HG02981 (cell line): ENCODE measurements around the gene FASN.
A peak's percentile ranks its signal among the peaks of the same experiment; 100 is the strongest.
"Not testable (repeated sequence)": the region's sequence is repeated elsewhere in the genome, so short reads cannot be mapped to it uniquely, and the experiment has no call there.

Experiments
- ATAC-seq: cut with Tn5 transposase; IDR thresholded peaks from one replicate; pipeline ENCODE4 v1.9.1; 2021; ENCODE audit warnings: mild to moderate bottlenecking, moderate library complexity; ENCODE audit not compliant: unreplicated experiment

The FASN gene

GRCh38 chr17:82047914-82048570 lies 50.0 kb downstream of the FASN start:
- ATAC-seq: no peak

DNA sequence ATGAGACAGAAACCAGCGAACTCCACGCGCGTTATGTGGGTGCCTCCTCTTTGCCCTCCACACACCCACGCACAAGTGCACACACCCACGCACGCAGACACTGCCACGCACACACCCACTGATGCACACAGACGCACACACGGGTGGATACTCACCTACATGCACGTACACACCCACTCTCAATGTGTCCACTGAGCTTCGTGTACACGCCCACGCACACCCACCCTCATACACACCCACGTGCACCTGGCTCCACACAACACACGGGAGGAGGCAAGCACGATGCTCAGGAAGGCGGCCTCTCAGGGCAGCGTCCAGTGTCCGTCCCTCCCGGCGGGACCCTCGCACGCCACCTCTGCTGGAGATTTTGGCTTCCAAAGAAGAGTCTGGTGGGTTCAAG lies 50.7 kb downstream of the FASN start:
- no peak for ATAC-seq

DNA sequence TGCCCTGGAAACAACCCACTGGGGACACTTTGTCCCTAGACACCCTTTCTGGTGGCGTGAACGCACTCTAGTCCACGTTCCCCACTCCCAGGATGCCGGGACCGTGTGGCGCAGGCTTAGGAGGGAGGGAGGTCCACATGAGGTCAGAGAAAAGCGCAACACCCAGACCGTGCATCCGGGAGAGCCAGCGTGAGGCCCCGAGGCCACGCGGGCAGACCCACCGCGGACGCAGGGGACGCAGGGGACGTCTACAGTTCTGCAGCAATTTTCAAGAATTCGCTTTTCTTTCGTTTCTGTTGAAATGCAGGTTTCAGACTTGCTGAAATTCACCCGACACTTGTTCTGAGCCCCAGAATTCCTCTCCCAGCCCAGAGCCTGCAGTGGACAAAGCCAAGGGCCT lies 51.1 kb downstream of the FASN start:
- no peak for ATAC-seq

DNA sequence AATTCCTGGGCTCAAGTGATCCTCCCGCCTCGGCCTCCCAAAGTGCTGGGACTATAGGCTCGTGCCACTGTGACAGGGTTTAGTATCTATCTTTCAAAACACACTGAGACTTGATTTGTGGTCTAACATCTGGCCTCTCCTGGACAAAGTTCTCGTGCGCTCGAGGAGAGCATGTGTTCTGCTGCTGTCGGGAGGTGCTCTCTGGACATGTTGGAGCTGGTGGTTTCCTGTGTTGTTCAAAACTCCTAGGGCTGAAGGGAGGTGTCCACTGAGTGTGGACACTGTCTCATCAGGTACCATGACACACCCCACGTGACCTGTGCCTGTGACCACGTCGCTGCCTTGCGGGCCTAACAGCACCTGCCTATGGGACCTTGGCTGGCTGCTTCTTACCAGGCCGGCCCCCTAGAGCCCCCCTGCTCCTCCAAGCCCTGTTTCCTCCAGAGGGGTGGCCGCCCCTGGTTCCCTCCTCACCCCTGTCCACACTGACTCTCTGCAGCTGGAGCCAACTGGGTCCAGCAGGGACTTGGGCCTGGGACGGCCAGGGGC lies 52.0 kb downstream of the FASN start:
- ATAC-seq: no peak

DNA sequence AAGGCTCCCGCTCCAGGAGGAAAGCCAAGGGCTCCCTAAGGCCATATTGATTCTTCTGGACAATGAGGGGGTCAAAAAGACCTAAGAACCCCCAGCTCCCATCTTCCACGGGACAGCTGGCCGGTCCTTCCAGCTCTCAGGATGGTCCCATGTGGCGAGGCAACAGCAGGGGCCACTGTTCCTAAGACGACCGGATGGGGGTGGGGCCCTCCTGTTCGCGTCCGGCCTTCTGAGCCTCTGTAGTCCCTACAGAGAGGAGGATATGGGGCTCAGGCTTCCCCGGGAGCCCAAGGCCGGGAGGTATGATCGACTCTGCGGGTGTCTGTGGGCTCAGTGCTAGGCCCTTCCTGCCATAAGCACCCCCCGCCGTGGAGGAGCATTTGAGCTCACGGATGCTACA lies 54.5 kb downstream of the FASN start:
- no peak for ATAC-seq

DNA sequence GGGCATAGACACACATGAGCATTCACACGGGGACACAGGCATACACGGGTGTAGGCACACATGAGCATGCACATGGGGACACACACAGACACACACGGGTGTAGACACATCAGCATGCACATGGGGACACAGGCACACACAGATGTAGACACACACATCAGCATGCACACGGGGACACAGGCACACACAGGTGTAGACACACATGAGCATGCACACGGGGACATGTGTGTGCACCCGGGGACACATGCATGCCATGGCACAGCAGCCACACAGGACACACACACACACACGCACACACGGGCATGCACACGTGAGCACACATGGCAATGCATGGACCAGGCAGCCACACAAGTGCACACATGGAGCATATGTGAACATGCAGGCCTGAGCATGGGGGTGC lies 55.4 kb downstream of the FASN start:
- no peak for ATAC-seq

DNA sequence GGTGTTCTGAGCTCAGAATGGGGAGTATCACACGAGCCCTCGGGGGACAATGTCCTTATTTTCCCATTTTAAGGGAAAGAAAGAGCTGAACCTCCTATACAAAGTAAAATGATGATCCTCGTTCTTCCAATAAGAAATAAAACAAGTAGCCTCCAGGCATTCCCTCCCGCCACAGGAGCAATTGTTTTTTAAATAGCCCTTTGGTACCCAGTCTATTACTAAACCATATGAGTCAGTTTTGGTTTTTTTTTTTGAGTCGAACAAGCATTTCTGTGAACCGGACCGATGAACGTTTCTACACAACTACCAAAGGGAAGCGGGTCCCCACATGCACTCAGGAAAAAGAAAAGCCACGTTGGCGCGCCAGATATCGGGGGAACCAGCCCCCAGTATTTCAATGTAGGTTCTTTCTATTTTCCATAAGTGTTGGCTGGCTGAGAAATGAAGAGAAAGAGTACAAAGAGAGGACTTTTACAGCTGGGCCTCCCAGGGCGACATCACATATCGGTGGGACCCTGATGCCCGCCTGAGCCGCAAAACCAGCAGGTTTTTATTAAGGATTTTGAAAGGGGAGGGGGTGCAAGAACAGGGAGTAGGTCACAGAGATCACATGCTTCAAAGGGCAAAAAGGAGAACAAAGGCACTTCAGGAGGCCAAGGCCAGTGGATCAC lies 56.8 kb downstream of the FASN start:
- no peak for ATAC-seq

DNA sequence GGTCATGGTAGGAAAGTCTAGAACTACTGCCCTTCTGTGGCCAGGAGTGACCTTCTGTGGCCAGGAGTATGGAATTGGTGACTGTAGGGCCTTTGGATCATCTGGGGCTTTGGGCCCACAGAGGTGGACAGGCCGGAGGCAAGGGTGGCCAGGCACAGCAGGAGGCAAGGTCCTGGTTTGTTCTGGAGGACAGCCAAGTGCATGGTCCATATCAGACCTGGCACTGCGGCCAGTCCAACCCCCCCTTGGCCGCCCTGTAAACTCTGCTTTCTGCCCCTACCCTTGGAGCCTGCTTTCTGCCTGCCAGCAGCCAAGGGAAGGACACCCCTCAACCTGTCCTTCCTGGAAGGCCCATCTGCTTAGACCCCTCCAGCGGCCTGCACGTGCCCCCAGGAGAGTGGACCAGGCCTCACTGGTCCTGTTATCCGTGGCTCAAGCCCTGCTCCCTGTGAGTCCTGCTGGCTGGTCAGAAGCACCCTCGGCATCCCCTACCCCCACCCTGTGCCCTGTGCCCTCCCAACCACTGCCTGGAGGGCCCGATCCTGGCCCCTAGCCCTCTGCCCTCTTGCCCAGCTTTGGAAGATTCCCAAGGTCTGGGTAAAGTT lies 58.2 kb downstream of the FASN start:
- ATAC-seq: no peak

DNA sequence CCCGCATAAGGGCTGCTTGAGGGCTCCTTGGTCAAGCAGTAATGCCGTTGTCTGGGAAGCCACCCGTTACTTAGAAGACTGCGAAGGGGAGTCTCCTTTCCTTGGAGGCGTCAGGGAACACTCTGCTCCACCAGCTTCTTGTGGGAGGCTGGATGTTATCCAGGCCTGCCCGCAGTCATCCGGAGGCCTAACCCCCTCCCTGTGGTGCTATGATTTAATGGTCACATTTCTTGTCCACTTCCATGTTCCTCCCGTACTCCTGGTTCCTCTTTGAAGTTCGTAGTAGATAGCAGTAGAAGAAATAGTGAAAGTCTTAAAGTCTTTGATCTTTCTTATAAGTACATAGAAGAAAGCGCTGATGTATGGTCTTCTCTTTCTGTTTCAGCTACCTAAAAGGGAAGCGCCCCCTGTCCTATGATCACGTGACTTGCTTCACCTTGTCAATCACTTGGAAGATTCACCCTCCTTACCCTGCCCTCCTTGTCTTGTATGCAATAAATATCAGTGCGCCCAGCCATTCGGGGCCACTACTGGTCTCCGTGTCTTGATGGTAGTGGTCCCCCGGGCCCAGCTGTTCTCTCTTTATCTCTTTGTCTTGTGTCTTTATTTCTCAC lies 59.1 kb downstream of the FASN start:
- ATAC-seq: not testable (repeated sequence)

DNA sequence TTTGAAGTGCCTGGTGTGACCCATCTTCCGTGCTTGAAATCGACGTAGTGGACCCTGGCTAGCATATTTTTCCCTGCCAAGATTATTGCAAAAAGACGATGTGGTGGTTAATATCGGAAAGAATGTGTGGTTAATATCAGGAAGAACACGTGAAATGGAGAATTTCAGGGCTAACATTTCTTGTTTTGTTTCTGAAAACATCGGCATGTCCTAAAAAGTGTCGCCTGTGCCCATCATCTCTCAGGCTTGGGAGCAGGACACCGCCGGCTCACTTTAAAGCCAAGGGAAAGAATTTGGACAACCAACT lies 60.2 kb downstream of the FASN start:
- no peak for ATAC-seq

DNA sequence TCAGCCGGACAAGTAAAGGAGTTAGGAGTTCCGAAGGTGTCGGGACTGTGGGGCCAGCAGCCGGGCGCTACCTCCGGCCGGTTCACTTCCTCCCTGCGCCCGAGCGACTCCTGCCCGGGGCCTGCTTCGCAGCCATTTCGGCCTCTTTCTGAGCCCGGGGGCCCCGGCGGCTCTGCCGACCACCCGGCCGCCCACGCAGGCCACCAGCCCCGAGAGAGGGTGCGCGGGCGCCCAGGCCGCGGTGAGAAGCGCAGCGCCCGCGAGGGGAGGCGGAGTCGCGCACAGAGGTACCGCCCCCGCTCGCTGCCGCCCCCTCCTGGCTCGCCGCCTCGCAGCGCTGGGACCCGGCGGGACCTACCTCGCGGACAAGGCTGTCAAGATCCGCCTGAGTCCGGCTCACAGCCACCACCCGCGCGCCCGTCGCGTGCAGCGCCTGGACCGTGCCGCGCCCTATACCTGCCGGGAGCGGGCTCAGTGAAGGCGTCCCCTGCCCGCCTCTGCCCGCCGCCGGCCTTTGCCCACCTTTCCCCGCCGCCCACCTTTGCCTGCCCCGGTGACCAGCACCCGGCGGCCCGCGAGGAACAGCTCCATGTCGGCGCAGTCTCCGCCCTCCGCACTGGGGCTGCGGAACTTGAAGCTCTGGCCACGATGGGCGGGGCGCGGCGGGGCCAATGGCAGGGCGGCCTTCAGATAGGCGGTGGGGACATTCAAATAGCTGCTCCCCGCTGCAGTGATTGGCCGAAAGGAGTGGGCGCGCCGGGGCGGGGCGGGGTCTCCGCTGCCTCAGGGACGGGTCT lies 60.7 kb downstream of the FASN start, which contains the start of gene DCXR:
TSS of gene DCXR (minus strand) at position 606 of the 797 bp plus-strand sequence. CDS start at position 591, 15 bp downstream.
- ATAC-seq: peak; percentile 85

DNA sequence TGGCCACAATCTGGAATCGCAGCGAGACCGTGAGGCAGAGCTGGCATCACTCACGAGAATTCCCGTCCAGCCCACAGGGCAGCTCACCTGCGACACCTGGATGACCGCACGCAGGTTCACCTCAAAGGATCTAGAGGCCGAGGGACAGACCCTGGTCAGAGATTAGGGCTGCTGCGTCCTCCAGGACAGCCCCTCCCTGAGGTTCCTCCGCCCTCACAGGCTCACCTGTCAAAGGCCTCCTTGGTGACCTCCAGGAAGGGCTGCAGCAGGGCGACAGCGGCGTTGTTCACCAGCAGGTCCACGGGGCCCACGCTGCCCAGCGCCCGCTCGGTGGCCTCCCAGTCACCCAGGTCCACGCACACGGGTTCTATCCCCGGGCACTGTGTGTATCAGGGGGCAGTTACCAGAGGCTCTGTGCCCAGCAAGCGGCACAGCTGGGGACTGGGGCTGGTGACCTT lies 61.4 kb downstream of the FASN start:
- no peak for ATAC-seq

DNA sequence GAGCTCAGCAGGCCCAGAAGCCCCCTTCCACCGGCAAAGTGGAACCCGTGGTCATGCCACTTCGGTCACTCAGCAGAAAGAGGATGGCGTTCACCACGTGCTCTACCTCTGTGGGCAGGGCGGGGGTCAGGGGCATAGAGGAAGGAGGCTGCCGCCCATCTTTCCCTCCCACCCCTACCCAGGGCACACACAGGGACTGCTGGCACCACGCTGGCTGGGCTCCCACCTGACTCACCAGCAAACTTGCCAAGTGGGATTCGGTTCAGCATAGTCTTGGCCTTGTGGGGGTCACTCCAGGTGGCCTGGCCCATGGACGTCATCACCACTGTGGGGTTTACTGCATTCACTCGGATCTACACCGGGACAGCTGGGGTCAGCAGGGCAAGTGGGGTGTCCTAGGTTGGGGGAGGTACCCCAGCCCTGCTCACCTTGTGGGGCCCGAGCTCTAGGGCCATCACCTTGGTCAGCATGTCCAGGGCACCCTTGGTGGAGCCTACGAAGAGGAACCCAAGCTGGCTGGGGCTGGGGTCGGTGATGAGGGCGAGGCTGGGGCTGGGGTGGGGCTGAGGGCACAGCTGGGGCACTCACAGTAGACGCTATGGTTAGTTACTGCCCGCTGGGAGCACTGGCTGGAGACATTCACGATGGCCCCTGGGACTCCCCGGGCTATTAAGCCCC lies 61.9 kb downstream of the FASN start:
- no peak for ATAC-seq

- ATAC-seq: no peak
Observed at GRCh38 chr17:82035488-82035887, 62.5 kb downstream of the FASN start.

GRCh38 chr17:82034371-82035011 lies 63.5 kb downstream of the FASN start:
- ATAC-seq: no peak

DNA sequence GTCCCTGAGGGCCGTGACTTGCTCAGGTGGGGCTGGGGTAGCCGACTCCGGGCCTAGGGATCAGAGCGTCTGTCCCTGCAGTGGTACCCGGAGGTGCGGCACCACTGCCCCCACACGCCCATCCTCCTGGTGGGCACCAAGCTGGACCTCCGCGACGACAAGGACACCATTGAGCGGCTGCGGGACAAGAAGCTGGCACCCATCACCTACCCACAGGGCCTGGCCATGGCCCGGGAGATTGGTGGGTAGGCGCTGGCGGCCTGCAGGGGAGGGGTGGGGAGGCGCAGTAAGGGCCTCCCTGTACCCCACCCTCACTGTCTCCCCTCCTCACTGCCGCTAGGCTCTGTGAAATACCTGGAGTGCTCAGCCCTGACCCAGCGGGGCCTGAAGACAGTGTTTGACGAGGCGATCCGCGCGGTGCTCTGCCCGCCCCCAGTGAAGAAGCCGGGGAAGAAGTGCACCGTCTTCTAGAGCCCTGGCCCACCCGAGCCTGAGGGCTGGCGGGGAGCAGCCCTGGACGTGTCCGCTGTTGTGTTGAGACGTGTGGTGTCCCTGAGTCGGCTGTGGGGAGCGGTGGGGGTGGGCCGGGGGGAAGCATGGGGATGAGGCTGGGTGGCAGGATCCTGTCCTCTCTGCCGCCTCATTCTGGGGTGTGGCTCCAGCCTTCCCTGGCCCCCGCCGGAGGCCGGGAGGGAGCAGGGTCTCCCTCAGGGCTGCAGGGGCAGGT lies 64.5 kb downstream of the FASN start:
- no peak for ATAC-seq

GRCh38 chr17:82031885-82032627 lies 66.0 kb downstream of the FASN start:
- ATAC-seq: no peak

DNA sequence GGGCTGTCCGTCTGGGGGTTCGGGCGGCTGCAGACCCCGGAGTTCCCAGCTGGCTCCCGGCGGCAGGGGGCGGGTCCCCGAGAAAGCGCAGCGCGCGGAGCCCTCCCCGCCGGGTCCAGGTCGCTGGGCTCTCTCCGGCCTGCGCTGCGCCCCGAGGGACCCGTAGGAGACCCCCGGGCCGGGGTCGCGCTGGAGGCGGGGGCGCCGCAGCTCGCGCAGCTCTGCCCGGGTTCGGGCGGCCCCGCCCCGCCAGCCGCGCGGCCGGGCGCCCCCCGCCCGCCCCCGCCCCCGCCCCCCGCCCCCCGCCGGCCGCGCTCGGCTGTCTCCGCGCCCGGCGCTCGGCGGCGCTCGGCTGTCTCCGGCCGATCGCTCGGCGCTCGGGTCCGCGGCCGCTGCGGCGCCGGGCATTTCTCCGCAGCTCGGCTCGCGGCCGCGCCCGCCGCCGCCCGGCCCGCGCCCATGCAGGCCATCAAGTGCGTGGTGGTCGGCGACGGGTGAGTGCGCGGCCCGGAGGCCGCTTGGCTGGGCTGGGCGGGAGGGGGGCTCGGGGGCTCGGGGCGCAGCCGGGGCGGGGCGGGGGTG lies 66.6 kb downstream of the FASN start, which contains the start of gene RAC3:
TSS of gene RAC3 (plus strand) at position 376 of the 582 bp plus-strand sequence. CDS start at position 460, 84 bp downstream.
- no peak for ATAC-seq
